Astrocyte of the spinal cord (primary cell): ENCODE measurements around the gene SASH1.

ENCODE experiments used
- DNase-seq: peaks from one replicate; pipeline ENCODE4 v3.0.0; 2011; ENCODE audit warnings: low read depth, low spot score
- H3K4me3 ChIP-seq: 2 replicates; pipeline ENCODE4 v1.5.1; 2011; ENCODE audit warnings: low read depth, mild to moderate bottlenecking, low read length, moderate library complexity
- CTCF ChIP-seq: IDR thresholded peaks from 2 replicates; pipeline ENCODE4 v1.5.1; 2012; ENCODE audit warnings: low read depth, mild to moderate bottlenecking, low read length, inconsistent platforms
- in situ Hi-C: cut with HindIII; loops from 2 replicates; pipeline ENCODE4 v1.10.0; 2017; ENCODE audit warnings: low sequenced_read_pairs

Gene SASH1

GRCh38 chr6:148431840-148432239 is 89.2 kb downstream of the SASH1 start:
- no peak overlapping the region for H3K4me3 ChIP-seq
- DNase-seq, result no peak
- TF ChIP-seq CTCF, result no peak
- in situ Hi-C loops, result no loop called here

- no peak for DNase-seq
- H3K4me3 ChIP-seq, result no peak overlapping the region
- in situ Hi-C loops, result no loop called here
- no peak for TF ChIP-seq CTCF
These were observed 90.0 kb downstream of the SASH1 start for GRCh38 chr6:148432462-148433195.

- in situ Hi-C loops, result no loop called here
- H3K4me3 ChIP-seq, result no peak overlapping the region
- TF ChIP-seq CTCF, result no peak
- no peak for DNase-seq
These were observed 92.7 kb downstream of the SASH1 start for GRCh38 chr6:148435386-148435785.

GRCh38 chr6:148436466-148436865 is 93.8 kb downstream of the SASH1 start:
- no peak overlapping the region for H3K4me3 ChIP-seq
- no peak for TF ChIP-seq CTCF
- no peak for DNase-seq
- in situ Hi-C loops, result no loop called here

- H3K4me3 ChIP-seq, result no peak overlapping the region
- TF ChIP-seq CTCF, result no peak
- no peak for DNase-seq
- in situ Hi-C loops, result no loop called here
These were observed 96.0 kb downstream of the SASH1 start for GRCh38 chr6:148438632-148439031.

- no peak for TF ChIP-seq CTCF
- H3K4me3 ChIP-seq, result no peak overlapping the region
- in situ Hi-C loops, result no loop called here
- no peak for DNase-seq
These were observed 97.4 kb downstream of the SASH1 start for GRCh38 chr6:148440016-148440415.
